ENCODE data around the gene FOXP1.

GRCh38 chr3:71265365-71265915 lies 318.1 kb downstream of the FOXP1 start:
- TF ChIP-seq CTCF (conservative IDR thresholded peaks at IDR 0.05; ENCODE audit: low read depth, low read length) (no peak), EZH2 (IDR thresholded peaks at IDR 0.05; ENCODE audit: borderline replicate concordance, low read depth, low read length, poor library complexity, severe bottlenecking) (no peak)
